ENCODE results near the gene SEMA3A. TPM values are rescaled to one million over a fixed set of nuclear protein-coding genes. Genes with fewer than 3 reads are reported as not detected.

Gene SEMA3A
- total RNA-seq, 1 donor from 2014 or later = 134 TPM

DNA sequence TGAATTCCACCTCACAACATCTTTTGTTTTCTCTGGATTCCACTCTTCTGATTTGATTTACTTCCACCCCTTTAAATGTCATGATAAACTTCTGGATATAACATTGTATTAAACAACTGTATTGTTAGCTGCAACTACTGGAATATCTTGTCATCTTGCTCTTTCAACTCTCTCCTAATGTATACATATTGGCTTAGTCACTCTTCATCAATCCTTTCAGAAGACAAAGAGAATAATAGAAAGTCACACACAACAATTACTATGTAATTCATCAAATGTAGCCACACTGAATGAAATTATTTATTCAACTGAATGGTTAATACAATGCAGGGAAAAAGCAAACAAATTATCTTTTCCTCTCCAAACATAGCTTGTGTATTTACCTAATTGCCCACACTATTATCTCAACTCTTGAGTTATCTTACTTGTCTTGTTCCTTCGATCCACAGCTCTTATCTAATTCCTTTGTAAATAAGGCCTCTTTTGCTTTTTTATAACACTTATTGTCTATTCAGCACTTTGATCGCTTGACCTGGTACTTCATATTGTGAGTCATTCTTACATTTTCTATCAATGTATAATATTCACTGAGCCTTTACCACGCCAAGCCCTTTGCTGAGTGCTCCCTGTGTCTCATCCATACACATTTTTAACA lies 16.7 kb downstream of the SEMA3A start:
- Mint-ChIP-seq H3K4me1 (no peaks in the 10 kb centered on the region), H3K36me3 (peaks cover 34% of the 10 kb centered on the region), H3K27ac (no peak overlapping the region), H3K27me3 (ENCODE audit: insufficient read depth, low read depth) (no peaks in the 10 kb centered on the region), H3K9me3 (peaks cover 20% of the 10 kb centered on the region), H3K4me3 (no peak overlapping the region)
- DNase-seq (ENCODE audit: low spot score) = no peak
- no peaks in the 10 kb centered on the region for H3K9me3 ChIP-seq (ENCODE audit: low read depth)
- no peak overlapping the region for H2AFZ ChIP-seq (replicated peaks)
- H3K9ac ChIP-seq = no peak overlapping the region
- H3K79me2 ChIP-seq (ENCODE audit: low read depth) = peaks cover 97% of the 10 kb centered on the region
- no peak overlapping the region for H3K4me2 ChIP-seq
- no peaks in the 10 kb centered on the region for H3F3A ChIP-seq (ENCODE audit: low read depth)
- H3K4me1 ChIP-seq = peaks cover 13% of the 10 kb centered on the region
- no peak overlapping the region for H3K4me3 ChIP-seq
- H3K27me3 ChIP-seq = no peaks in the 10 kb centered on the region
- H4K20me1 ChIP-seq (ENCODE audit: low read depth) = peaks cover 7% of the 10 kb centered on the region
- H3K36me3 ChIP-seq = peaks cover 6% of the 10 kb centered on the region
- TF ChIP-seq EZH2 (IDR thresholded peaks at IDR 0.05) = no peak
- no peak for TF ChIP-seq EZH2phosphoT487 (IDR thresholded peaks at IDR 0.05)
- TF ChIP-seq, protein P1, sequence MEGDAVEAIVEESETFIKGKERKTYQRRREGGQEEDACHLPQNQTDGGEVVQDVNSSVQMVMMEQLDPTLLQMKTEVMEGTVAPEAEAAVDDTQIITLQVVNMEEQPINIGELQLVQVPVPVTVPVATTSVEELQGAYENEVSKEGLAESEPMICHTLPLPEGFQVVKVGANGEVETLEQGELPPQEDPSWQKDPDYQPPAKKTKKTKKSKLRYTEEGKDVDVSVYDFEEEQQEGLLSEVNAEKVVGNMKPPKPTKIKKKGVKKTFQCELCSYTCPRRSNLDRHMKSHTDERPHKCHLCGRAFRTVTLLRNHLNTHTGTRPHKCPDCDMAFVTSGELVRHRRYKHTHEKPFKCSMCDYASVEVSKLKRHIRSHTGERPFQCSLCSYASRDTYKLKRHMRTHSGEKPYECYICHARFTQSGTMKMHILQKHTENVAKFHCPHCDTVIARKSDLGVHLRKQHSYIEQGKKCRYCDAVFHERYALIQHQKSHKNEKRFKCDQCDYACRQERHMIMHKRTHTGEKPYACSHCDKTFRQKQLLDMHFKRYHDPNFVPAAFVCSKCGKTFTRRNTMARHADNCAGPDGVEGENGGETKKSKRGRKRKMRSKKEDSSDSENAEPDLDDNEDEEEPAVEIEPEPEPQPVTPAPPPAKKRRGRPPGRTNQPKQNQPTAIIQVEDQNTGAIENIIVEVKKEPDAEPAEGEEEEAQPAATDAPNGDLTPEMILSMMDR (IDR thresholded peaks at IDR 0.05) = no peak
- H3K27ac ChIP-seq = no peak overlapping the region

DNA sequence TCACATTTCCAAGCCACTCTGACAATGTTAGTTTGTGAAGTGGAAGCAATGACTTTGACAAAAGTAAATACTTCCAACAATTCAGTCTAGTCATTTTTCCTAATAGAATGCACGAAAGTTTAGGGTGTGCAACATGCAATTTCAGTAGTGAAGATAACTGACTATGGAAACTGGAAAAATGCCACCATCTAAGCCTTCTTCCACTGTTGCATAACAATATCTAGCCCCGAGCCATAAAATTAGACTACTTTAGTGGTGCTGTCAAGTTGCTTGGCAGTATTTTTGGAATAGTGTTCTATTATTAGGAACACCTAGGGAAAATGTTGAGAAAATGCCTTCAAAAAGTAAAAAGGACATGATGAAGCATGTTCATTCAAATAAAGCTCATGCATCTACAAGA lies 17.9 kb downstream of the SEMA3A start:
- peaks cover 20% of the 10 kb centered on the region for H3K9me3 Mint-ChIP-seq
- Histone ChIP-seq H3F3A (ENCODE audit: low read depth) (no peaks in the 10 kb centered on the region), H2AFZ (replicated peaks) (no peak overlapping the region), H3K9me3 (ENCODE audit: low read depth) (no peaks in the 10 kb centered on the region), H3K27ac (no peak overlapping the region), H3K4me2 (no peak overlapping the region), H3K79me2 (ENCODE audit: low read depth) (peaks cover 93% of the 10 kb centered on the region), H3K9ac (no peak overlapping the region), H3K27me3 (no peaks in the 10 kb centered on the region), H3K4me3 (no peak overlapping the region), H3K36me3 (peaks cover 6% of the 10 kb centered on the region), H4K20me1 (ENCODE audit: low read depth) (peaks cover under 1% of the 10 kb centered on the region), H3K4me1 (peaks cover 8% of the 10 kb centered on the region)
- no peak for TF ChIP-seq EZH2phosphoT487 (IDR thresholded peaks at IDR 0.05)
- TF ChIP-seq EZH2 (IDR thresholded peaks at IDR 0.05) = no peak
- TF ChIP-seq, protein P1 (IDR thresholded peaks at IDR 0.05) = no peak
- H3K27ac Mint-ChIP-seq = no peak overlapping the region
- no peaks in the 10 kb centered on the region for H3K4me1 Mint-ChIP-seq
- DNase-seq (ENCODE audit: low spot score) = no peak
- H3K4me3 Mint-ChIP-seq = no peak overlapping the region
- no peaks in the 10 kb centered on the region for H3K27me3 Mint-ChIP-seq (ENCODE audit: insufficient read depth, low read depth)
- H3K36me3 Mint-ChIP-seq = peaks cover 29% of the 10 kb centered on the region

DNA sequence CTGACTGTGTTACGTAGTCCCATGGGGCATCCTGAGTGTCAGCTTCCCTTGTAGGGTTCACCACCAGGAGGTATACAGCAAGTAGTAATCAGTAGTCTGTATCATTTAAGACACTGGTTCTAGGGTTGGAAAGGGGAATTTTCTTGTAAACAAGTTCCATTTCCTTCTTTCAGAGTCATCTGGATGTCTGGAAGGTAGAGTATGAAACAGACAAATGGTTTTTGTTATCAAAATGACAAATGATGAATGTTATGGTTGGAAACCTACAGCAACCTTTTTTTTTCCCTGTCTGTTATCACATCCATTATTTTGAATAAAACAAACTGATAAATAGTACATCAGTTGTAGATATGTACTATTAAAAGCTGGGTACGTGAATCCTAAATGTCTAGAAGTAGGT lies 19.1 kb downstream of the SEMA3A start:
- TF ChIP-seq, protein P1 (IDR thresholded peaks at IDR 0.05) = no peak
- no peak for TF ChIP-seq EZH2 (IDR thresholded peaks at IDR 0.05)
- TF ChIP-seq EZH2phosphoT487 (IDR thresholded peaks at IDR 0.05) = no peak
- Histone ChIP-seq H3K4me3 (no peak overlapping the region), H3K36me3 (peaks cover 6% of the 10 kb centered on the region), H4K20me1 (ENCODE audit: low read depth) (no peaks in the 10 kb centered on the region), H3K27me3 (no peaks in the 10 kb centered on the region), H3K9ac (no peak overlapping the region), H3K27ac (no peak overlapping the region), H3K79me2 (ENCODE audit: low read depth) (peaks cover 93% of the 10 kb centered on the region), H3K4me2 (no peak overlapping the region), H3K4me1 (peaks cover 7% of the 10 kb centered on the region), H3K9me3 (ENCODE audit: low read depth) (no peaks in the 10 kb centered on the region), H2AFZ (replicated peaks) (no peak overlapping the region), H3F3A (ENCODE audit: low read depth) (no peaks in the 10 kb centered on the region)
- Mint-ChIP-seq H3K4me3 (no peak overlapping the region), H3K36me3 (peaks cover 29% of the 10 kb centered on the region), H3K9me3 (peaks cover 20% of the 10 kb centered on the region), H3K27me3 (ENCODE audit: insufficient read depth, low read depth) (no peaks in the 10 kb centered on the region), H3K27ac (no peak overlapping the region), H3K4me1 (no peaks in the 10 kb centered on the region)
- no peak for DNase-seq (ENCODE audit: low spot score)
